ENCODE measurements around the gene COX6A2.

DNA sequence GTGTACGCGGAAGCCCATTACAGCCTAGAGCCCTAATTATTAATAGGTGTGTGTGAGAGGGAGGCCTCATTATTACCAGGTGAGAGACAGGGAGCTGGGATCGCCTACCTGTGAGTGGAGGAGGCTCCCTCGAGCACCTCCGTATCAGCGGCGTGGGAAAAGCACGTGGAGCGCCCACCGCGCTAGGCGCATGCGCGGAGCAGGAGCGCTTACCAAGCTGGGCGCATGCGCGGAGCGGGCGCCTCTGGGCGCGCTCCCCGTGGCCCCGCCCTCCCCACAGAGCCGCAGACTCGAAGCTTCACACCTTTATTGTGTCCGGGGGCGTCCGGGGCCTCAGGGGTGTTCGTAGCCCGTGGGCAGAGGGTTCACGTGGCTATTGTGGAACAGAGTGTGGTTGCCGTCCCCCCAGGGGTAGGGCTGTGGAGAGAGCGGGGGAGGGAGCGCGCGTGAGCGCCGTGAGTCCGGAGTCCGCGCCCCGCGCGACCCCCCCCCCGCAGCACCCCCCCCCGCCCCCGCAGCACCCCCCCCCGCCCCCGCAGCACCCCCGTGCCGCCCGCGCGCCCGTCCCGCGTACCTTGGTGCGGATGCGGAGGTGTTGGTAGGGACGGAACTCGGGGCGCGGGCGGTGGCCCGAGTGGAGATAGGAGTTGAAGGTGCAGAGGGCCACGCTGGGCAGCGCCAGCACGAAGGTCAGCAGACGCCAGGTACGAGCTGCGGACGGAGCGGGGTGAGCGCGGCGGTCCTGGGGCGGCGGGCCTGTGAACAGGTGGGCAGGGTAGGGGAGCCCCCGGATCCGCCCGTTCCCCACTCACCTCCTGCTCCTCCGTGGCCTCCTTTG lies 500 bp downstream of the COX6A2 start:
- TF ChIP-seq POLR2AphosphoS5 (IDR thresholded peaks at IDR 0.05; ENCODE audit: borderline replicate concordance, low read depth, low read length) (no peak), EZH2 (IDR thresholded peaks at IDR 0.05) (no peak), FOXP2 (optimal IDR thresholded peaks at IDR 0.05; ENCODE audit: control extremely low read depth, extremely low read length, insufficient read depth) (no peak)
